BLaER1 treated with 17β-estradiol and CSF1 and Interleukin-3, amounts not matched to agents 10 nM and 100 nM (cell line): ENCODE results near the gene DOHH.

Experiments
- H3K27ac ChIP-seq, 11 experiments: shearing (Covaris generic); formaldehyde crosslinking; 2 replicates each; pipeline ENCODE4 v1.8.1; 2022
- H3K27me3 ChIP-seq, 11 experiments: shearing (Covaris generic); formaldehyde crosslinking; 2 replicates each; pipeline ENCODE4 v1.8.1; 2022
- H3K36me3 ChIP-seq, 11 experiments: shearing (Covaris generic); formaldehyde crosslinking; 2 replicates each; pipeline ENCODE4 v1.8.1; 2022
- H3K4me1 ChIP-seq, 10 experiments: shearing (Covaris generic); formaldehyde crosslinking; 2 replicates each; pipeline ENCODE4 v1.8.1; 2022
- H3K4me2 ChIP-seq, 11 experiments: shearing (Covaris generic); formaldehyde crosslinking; 2 replicates each; pipeline ENCODE4 v1.8.1; 2022
- H3K4me3 ChIP-seq, 10 experiments: shearing (Covaris generic); formaldehyde crosslinking; 2 replicates each; pipeline ENCODE4 v1.8.1; 2022
- H3K9ac ChIP-seq, 11 experiments: shearing (Covaris generic); formaldehyde crosslinking; 2 replicates each; pipeline ENCODE4 v1.8.1; 2022
- H3K9me3 ChIP-seq, 11 experiments: shearing (Covaris generic); formaldehyde crosslinking; replicated peaks in 1 of 11; 2 replicates each; pipeline ENCODE4 v1.8.1; 2022
- H4K20me1 ChIP-seq, 11 experiments: shearing (Covaris generic); formaldehyde crosslinking; 2 replicates each; pipeline ENCODE4 v1.8.1; 2022
- Cebpa-rat ChIP-seq, 11 experiments: shearing (Covaris generic); IDR thresholded peaks; 2 replicates each; pipeline ENCODE4 v1.8.1; 2022

DOHH gene

GRCh38 chr19:3536429-3537100 is 36.1 kb upstream of the DOHH start:
- Histone ChIP-seq H3K9ac (peak overlapping the region in 7 of 11 experiments; percentile 12 to 59 (median 44); a peak in 6 of 22 replicates), H3K4me2 (peak overlapping the region; percentile 37 to 88 (median 75)), H3K27me3 (no peaks in the 10 kb centered on the region), H3K4me3 (no peak overlapping the region), H3K4me1 (peaks cover 14 to 54% (median 51%) of the 10 kb centered on the region in 10 experiments; a peak in 19 of 20 replicates), H3K27ac (no peak overlapping the region; a peak in 1 of 22 replicates), H3K36me3 (peaks cover 42 to 73% (median 59%) of the 10 kb centered on the region in 11 experiments), H4K20me1 (peaks cover 65 to 85% (median 75%) of the 10 kb centered on the region in 11 experiments; a peak in 21 of 22 replicates), H3K9me3 (peaks cover 0 to 6% (median 0%) of the 10 kb centered on the region in 11 experiments; a peak in 4 of 22 replicates)
- no peak for TF ChIP-seq Cebpa-rat (IDR thresholded peaks at IDR 0.05)

GRCh38 chr19:3535981-3536380 is 35.5 kb upstream of the DOHH start:
- TF ChIP-seq Cebpa-rat (IDR thresholded peaks at IDR 0.05): no peak
- peaks cover 14 to 54% (median 51%) of the 10 kb centered on the region in 10 experiments; a peak in 19 of 20 replicates for H3K4me1 ChIP-seq
- peaks cover 0 to 6% (median 0%) of the 10 kb centered on the region in 11 experiments; a peak in 4 of 22 replicates for H3K9me3 ChIP-seq
- H3K27me3 ChIP-seq: no peaks in the 10 kb centered on the region
- peaks cover 48 to 79% (median 65%) of the 10 kb centered on the region in 11 experiments for H3K36me3 ChIP-seq
- peak overlapping the region in 5 of 11 experiments; percentile 12 to 59 (median 24); a peak in 5 of 22 replicates for H3K9ac ChIP-seq
- H4K20me1 ChIP-seq: peaks cover 65 to 91% (median 80%) of the 10 kb centered on the region in 11 experiments; a peak in 21 of 22 replicates
- H3K27ac ChIP-seq: no peak overlapping the region
- H3K4me2 ChIP-seq: peak overlapping the region; percentile 27 to 88 (median 79)
- H3K4me3 ChIP-seq: no peak overlapping the region

- H3K4me1 ChIP-seq: peaks cover 14 to 54% (median 51%) of the 10 kb centered on the region in 10 experiments; a peak in 19 of 20 replicates
- TF ChIP-seq Cebpa-rat (IDR thresholded peaks at IDR 0.05): no peak
- H3K4me3 ChIP-seq: no peak overlapping the region
- peaks cover 52 to 83% (median 69%) of the 10 kb centered on the region in 11 experiments for H3K36me3 ChIP-seq
- peak overlapping the region in 10 of 11 experiments; percentile 15 to 88 (median 80); a peak in 18 of 22 replicates for H3K4me2 ChIP-seq
- H3K9me3 ChIP-seq: peaks cover 0 to 6% (median 0%) of the 10 kb centered on the region in 11 experiments; a peak in 4 of 22 replicates
- peaks cover 65 to 95% (median 84%) of the 10 kb centered on the region in 11 experiments; a peak in 21 of 22 replicates for H4K20me1 ChIP-seq
- peak overlapping the region in 1 of 11 experiments; percentile 32; a peak in 1 of 22 replicates for H3K9ac ChIP-seq
- no peak overlapping the region for H3K27ac ChIP-seq
- no peaks in the 10 kb centered on the region for H3K27me3 ChIP-seq
These were observed 35.1 kb upstream of the DOHH start for GRCh38 chr19:3535563-3535965.

- Histone ChIP-seq H3K36me3 (peaks cover 56 to 86% (median 70%) of the 10 kb centered on the region in 11 experiments), H3K27me3 (no peaks in the 10 kb centered on the region), H3K27ac (0 out of 22 replicates have a peak overlapping the region, but pooled peaks of 1 of the 11 experiments have one; percentile 28), H3K4me2 (peak overlapping the region in 8 of 11 experiments; percentile 62 to 88 (median 81); a peak in 16 of 22 replicates), H4K20me1 (peaks cover 65 to 98% (median 88%) of the 10 kb centered on the region in 11 experiments; a peak in 21 of 22 replicates), H3K9me3 (peaks cover 0 to 6% (median 0%) of the 10 kb centered on the region in 11 experiments; a peak in 4 of 22 replicates), H3K4me3 (no peak overlapping the region), H3K9ac (peak overlapping the region in 4 of 11 experiments; percentile 44 to 50 (median 49); a peak in 7 of 22 replicates), H3K4me1 (peaks cover 14 to 54% (median 51%) of the 10 kb centered on the region in 10 experiments; a peak in 19 of 20 replicates)
- no peak for TF ChIP-seq Cebpa-rat (IDR thresholded peaks at IDR 0.05)
These were observed 34.7 kb upstream of the DOHH start for GRCh38 chr19:3535235-3535535.

GRCh38 chr19:3534375-3535234 is 34.1 kb upstream of the DOHH start:
- H3K4me2 ChIP-seq: peak overlapping the region in 9 of 11 experiments; percentile 15 to 88 (median 80); a peak in 16 of 22 replicates
- peaks cover 56 to 81% (median 66%) of the 10 kb centered on the region in 11 experiments for H3K36me3 ChIP-seq
- peaks cover 65 to 94% (median 88%) of the 10 kb centered on the region in 11 experiments; a peak in 21 of 22 replicates for H4K20me1 ChIP-seq
- peak overlapping the region in 3 of 11 experiments; percentile 13 to 28 (median 27); a peak in 3 of 22 replicates for H3K27ac ChIP-seq
- no peak for TF ChIP-seq Cebpa-rat (IDR thresholded peaks at IDR 0.05)
- peaks cover 14 to 54% (median 51%) of the 10 kb centered on the region in 10 experiments; a peak in 19 of 20 replicates for H3K4me1 ChIP-seq
- no peaks in the 10 kb centered on the region for H3K27me3 ChIP-seq
- peaks cover 0 to 3% (median 0%) of the 10 kb centered on the region in 11 experiments; a peak in 4 of 22 replicates for H3K9me3 ChIP-seq
- H3K9ac ChIP-seq: peak overlapping the region in 6 of 11 experiments; percentile 4 to 50 (median 46); a peak in 11 of 22 replicates
- no peak overlapping the region for H3K4me3 ChIP-seq

- Histone ChIP-seq H3K4me1 (peaks cover 14 to 54% (median 51%) of the 10 kb centered on the region in 10 experiments; a peak in 19 of 20 replicates), H3K36me3 (peaks cover 51 to 73% (median 60%) of the 10 kb centered on the region in 11 experiments), H3K27me3 (no peaks in the 10 kb centered on the region), H3K4me3 (no peak overlapping the region), H4K20me1 (peaks cover 63 to 93% (median 81%) of the 10 kb centered on the region in 11 experiments; a peak in 21 of 22 replicates), H3K4me2 (peak overlapping the region in 9 of 11 experiments; percentile 15 to 88 (median 80); a peak in 16 of 22 replicates), H3K27ac (no peak overlapping the region), H3K9ac (peak overlapping the region in 3 of 11 experiments; percentile 4 to 44 (median 20); a peak in 1 of 22 replicates), H3K9me3 (no peaks in the 10 kb centered on the region)
- TF ChIP-seq Cebpa-rat (IDR thresholded peaks at IDR 0.05): no peak
These were observed 33.2 kb upstream of the DOHH start for GRCh38 chr19:3533563-3534216.

GRCh38 chr19:3533033-3533432 is 32.6 kb upstream of the DOHH start:
- no peaks in the 10 kb centered on the region for H3K9me3 ChIP-seq
- H3K27me3 ChIP-seq: no peaks in the 10 kb centered on the region
- H3K36me3 ChIP-seq: peaks cover 53 to 71% (median 60%) of the 10 kb centered on the region in 11 experiments

More at GRCh38 chr19:3533033-3533432, 32.6 kb upstream of the DOHH start:
- no peak for TF ChIP-seq Cebpa-rat (IDR thresholded peaks at IDR 0.05)
- Histone ChIP-seq H3K4me3 (no peak overlapping the region), H3K4me1 (peaks cover 14 to 53% (median 49%) of the 10 kb centered on the region in 10 experiments; a peak in 19 of 20 replicates), H3K27ac (no peak overlapping the region), H3K9ac (0 out of 22 replicates have a peak overlapping the region, but pooled peaks of 1 of the 11 experiments have one; percentile 2), H4K20me1 (peaks cover 56 to 93% (median 75%) of the 10 kb centered on the region in 11 experiments; a peak in 21 of 22 replicates), H3K4me2 (peak overlapping the region in 5 of 11 experiments; percentile 62 to 88 (median 86); a peak in 4 of 22 replicates)
